Epithelial cell of prostate (primary cell): ENCODE data around the gene LHFPL3.

Source experiments
- DNase-seq: peaks from one replicate; pipeline ENCODE4 v3.0.0-alpha.2; 2011; ENCODE audit warnings: low read depth, low spot score
- H3K27ac ChIP-seq: fragments of 450-650 bp; 2 replicates; pipeline ENCODE4 v1.5.1; 2017; ENCODE audit warnings: mild to moderate bottlenecking

LHFPL3 gene

GRCh38 chr7:104789780-104790179 lies 461.4 kb downstream of the LHFPL3 start:
- no peak for DNase-seq
- no peak overlapping the region for H3K27ac ChIP-seq

- DNase-seq, result no peak
Observed at GRCh38 chr7:104790440-104790839, 462.0 kb downstream of the LHFPL3 start.

GRCh38 chr7:104791080-104791479 lies 462.7 kb downstream of the LHFPL3 start:
- peak; percentile 16 for DNase-seq

More at GRCh38 chr7:104790440-104790839, 462.0 kb downstream of the LHFPL3 start:
- H3K27ac ChIP-seq, result no peak overlapping the region

GRCh38 chr7:104793066-104793465 lies 464.7 kb downstream of the LHFPL3 start:
- H3K27ac ChIP-seq, result no peak overlapping the region
- no peak for DNase-seq

More at GRCh38 chr7:104791080-104791479, 462.7 kb downstream of the LHFPL3 start:
- H3K27ac ChIP-seq, result no peak overlapping the region

- no peak for DNase-seq
- H3K27ac ChIP-seq, result no peak overlapping the region
Observed at GRCh38 chr7:104794154-104794553, 465.8 kb downstream of the LHFPL3 start.

GRCh38 chr7:104794589-104794988 lies 466.2 kb downstream of the LHFPL3 start:
- H3K27ac ChIP-seq, result no peak overlapping the region
- DNase-seq, result no peak

- no peak for DNase-seq
- no peak overlapping the region for H3K27ac ChIP-seq
Observed at GRCh38 chr7:104795086-104795485, 466.7 kb downstream of the LHFPL3 start.

- DNase-seq, result no peak
- H3K27ac ChIP-seq, result no peak overlapping the region
Observed at GRCh38 chr7:104795616-104796398, 467.4 kb downstream of the LHFPL3 start.

- H3K27ac ChIP-seq, result no peak overlapping the region
Observed at GRCh38 chr7:104800307-104800706, 471.9 kb downstream of the LHFPL3 start.

GRCh38 chr7:104801022-104801421 lies 472.6 kb downstream of the LHFPL3 start:
- DNase-seq, result no peak
- H3K27ac ChIP-seq, result no peak overlapping the region

More at GRCh38 chr7:104800307-104800706, 471.9 kb downstream of the LHFPL3 start:
- DNase-seq, result no peak

GRCh38 chr7:104803931-104804330 lies 475.5 kb downstream of the LHFPL3 start:
- DNase-seq, result no peak
- H3K27ac ChIP-seq, result no peak overlapping the region

GRCh38 chr7:104804696-104805095 lies 476.3 kb downstream of the LHFPL3 start:
- no peak overlapping the region for H3K27ac ChIP-seq
- DNase-seq, result no peak

- no peak for DNase-seq
- H3K27ac ChIP-seq, result no peak overlapping the region
Observed at GRCh38 chr7:104805449-104806317, 477.3 kb downstream of the LHFPL3 start.

- no peak for DNase-seq
- no peak overlapping the region for H3K27ac ChIP-seq
Observed at GRCh38 chr7:104807671-104808070, 479.3 kb downstream of the LHFPL3 start.

GRCh38 chr7:104809906-104810305 lies 481.5 kb downstream of the LHFPL3 start:
- no peak overlapping the region for H3K27ac ChIP-seq
- no peak for DNase-seq

- DNase-seq, result no peak
- no peak overlapping the region for H3K27ac ChIP-seq
Observed at GRCh38 chr7:104814126-104814525, 485.7 kb downstream of the LHFPL3 start.

GRCh38 chr7:104814671-104815400 lies 486.4 kb downstream of the LHFPL3 start:
- no peak overlapping the region for H3K27ac ChIP-seq
- DNase-seq, result no peak

- no peak for DNase-seq
- no peak overlapping the region for H3K27ac ChIP-seq
Observed at GRCh38 chr7:104816537-104816936, 488.1 kb downstream of the LHFPL3 start.

- no peak overlapping the region for H3K27ac ChIP-seq
- no peak for DNase-seq
Observed at GRCh38 chr7:104818961-104819880, 490.8 kb downstream of the LHFPL3 start.
